ENCODE measurements around the gene UBC.
"Not testable (repeated sequence)": the region's sequence is repeated elsewhere in the genome, so short reads cannot be mapped to it uniquely, and the experiment has no call there.

DNA sequence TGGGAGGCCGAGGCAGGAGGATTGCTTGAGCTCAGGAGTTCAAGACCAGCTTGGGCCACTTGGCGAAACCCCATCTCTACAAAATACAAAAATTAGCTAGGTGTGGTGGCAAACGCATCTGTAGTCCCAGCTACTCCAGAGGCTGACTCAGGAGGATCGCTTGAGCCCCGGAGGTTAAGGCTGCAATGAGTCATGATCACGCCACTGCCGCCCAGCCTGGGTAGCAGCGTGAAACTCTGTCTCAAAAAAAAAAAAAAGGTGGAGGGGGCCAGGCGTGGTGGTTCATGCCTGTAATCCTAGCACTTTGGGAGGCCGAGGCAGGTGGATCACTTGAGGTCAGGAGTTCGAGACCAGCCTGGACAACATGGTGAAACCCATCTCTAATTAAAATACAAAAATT lies 34.1 kb downstream of the UBC start:
- TF ChIP-seq, protein P1, sequence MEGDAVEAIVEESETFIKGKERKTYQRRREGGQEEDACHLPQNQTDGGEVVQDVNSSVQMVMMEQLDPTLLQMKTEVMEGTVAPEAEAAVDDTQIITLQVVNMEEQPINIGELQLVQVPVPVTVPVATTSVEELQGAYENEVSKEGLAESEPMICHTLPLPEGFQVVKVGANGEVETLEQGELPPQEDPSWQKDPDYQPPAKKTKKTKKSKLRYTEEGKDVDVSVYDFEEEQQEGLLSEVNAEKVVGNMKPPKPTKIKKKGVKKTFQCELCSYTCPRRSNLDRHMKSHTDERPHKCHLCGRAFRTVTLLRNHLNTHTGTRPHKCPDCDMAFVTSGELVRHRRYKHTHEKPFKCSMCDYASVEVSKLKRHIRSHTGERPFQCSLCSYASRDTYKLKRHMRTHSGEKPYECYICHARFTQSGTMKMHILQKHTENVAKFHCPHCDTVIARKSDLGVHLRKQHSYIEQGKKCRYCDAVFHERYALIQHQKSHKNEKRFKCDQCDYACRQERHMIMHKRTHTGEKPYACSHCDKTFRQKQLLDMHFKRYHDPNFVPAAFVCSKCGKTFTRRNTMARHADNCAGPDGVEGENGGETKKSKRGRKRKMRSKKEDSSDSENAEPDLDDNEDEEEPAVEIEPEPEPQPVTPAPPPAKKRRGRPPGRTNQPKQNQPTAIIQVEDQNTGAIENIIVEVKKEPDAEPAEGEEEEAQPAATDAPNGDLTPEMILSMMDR (conservative IDR thresholded peaks at IDR 0.05; ENCODE audit: low read depth, low read length): not testable (repeated sequence)
- TF ChIP-seq EZH2 (IDR thresholded peaks at IDR 0.05; ENCODE audit: borderline replicate concordance, low read depth, low read length, poor library complexity, severe bottlenecking): not testable (repeated sequence)

All from A673 (cell line).